HL-60 (cell line): Measurements from ENCODE around the gene DPYSL4.

Experiments used
- DNase-seq, 2 experiments: peaks; one replicate each; pipeline ENCODE4 v3.0.0-alpha.2; 2010 to 2020; ENCODE audit warnings: low read depth in 1 of 2, low spot score in 1 of 2
- H3K27ac ChIP-seq: fragments of 250-450 bp; sonication (Bioruptor Pico); replicated peaks from 2 replicates; pipeline ENCODE4 v1.5.1; 2020; ENCODE audit warnings: mild to moderate bottlenecking, moderate library complexity
- H3K27me3 ChIP-seq: fragments of 250-450 bp; sonication (Bioruptor Pico); 2 replicates; pipeline ENCODE4 v1.5.1; 2021; ENCODE audit warnings: mild to moderate bottlenecking, moderate library complexity; ENCODE audit not compliant: insufficient read depth, poor library complexity, severe bottlenecking
- H3K4me3 ChIP-seq: replicated peaks from 2 replicates; pipeline ENCODE4 v1.5.1; 2011; ENCODE audit warnings: mild to moderate bottlenecking, control low read depth, low read length; ENCODE audit not compliant: insufficient read depth
- CTCF ChIP-seq: IDR thresholded peaks from one replicate; pipeline ENCODE4 v1.5.1; 2011; ENCODE audit warnings: low read length, control low read depth, inconsistent platforms; ENCODE audit not compliant: insufficient read depth
- GABPA ChIP-seq: IDR thresholded peaks from 2 replicates; pipeline ENCODE4 v1.6.1; 2012; ENCODE audit warnings: low read depth
- POLR2AphosphoS5 ChIP-seq: IDR thresholded peaks from 2 replicates; pipeline ENCODE4 v1.6.1; 2012; ENCODE audit warnings: low read depth
- REST ChIP-seq: IDR thresholded peaks from 2 replicates; pipeline ENCODE4 v1.6.1; 2012; ENCODE audit warnings: low read depth; ENCODE audit not compliant: insufficient replicate concordance
- SPI1 ChIP-seq: IDR thresholded peaks from 2 replicates; pipeline ENCODE4 v1.6.1; 2012; ENCODE audit warnings: low read depth, mild to moderate bottlenecking, borderline replicate concordance

DPYSL4 gene

GRCh38 chr10:132164761-132165278 is 21.9 kb upstream of the DPYSL4 start:
- DNase-seq = no peak
- Histone ChIP-seq H3K27me3 (peaks cover 2% of the 10 kb centered on the region), H3K4me3 (no peak overlapping the region), H3K27ac (no peak overlapping the region)
- TF ChIP-seq POLR2AphosphoS5 (no peak), SPI1 (no peak), CTCF (no peak), REST (no peak), GABPA (no peak)

GRCh38 chr10:132165416-132165980 is 21.2 kb upstream of the DPYSL4 start:
- no peak for DNase-seq
- Histone ChIP-seq H3K4me3 (no peak overlapping the region), H3K27me3 (peaks cover 2% of the 10 kb centered on the region), H3K27ac (no peak overlapping the region)
- no peak for TF ChIP-seq GABPA
- no peak for TF ChIP-seq REST
- TF ChIP-seq SPI1 = no peak
- TF ChIP-seq POLR2AphosphoS5 = no peak
- TF ChIP-seq CTCF = no peak

GRCh38 chr10:132166216-132166950 is 20.4 kb upstream of the DPYSL4 start:
- no peak for DNase-seq
- H3K27me3 ChIP-seq = peaks cover 2% of the 10 kb centered on the region
- H3K27ac ChIP-seq = no peak overlapping the region
- H3K4me3 ChIP-seq = no peak overlapping the region
- no peak for TF ChIP-seq SPI1
- no peak for TF ChIP-seq GABPA
- TF ChIP-seq POLR2AphosphoS5 = no peak
- no peak for TF ChIP-seq REST
- TF ChIP-seq CTCF = no peak
